ENCODE data around the gene NOSTRIN. TPM values are rescaled to one million over a fixed set of nuclear protein-coding genes. Genes with fewer than 3 reads are reported as not detected.

NOSTRIN gene
- total and polyA plus RNA-seq, 2 donors (not counting 3 experiments of a cell fraction or from before 2014, with no cell fraction given): 0.03 to 0.75 TPM

- no TSS peak for BruUV-seq (replicated peaks)
- CTCF ChIA-PET: interaction anchor here (1.3 kb wide), 1 partner anchor 8 kb away, joined by 3 read pairs; no protein-coding TSS in a partner anchor
- Histone ChIP-seq H3K27ac (ENCODE audit: insufficient read depth, low read depth, low read length) (no peak overlapping the region), H3K9me1 (replicated peaks; ENCODE audit: control insufficient read depth, extremely low read depth, insufficient read depth, low read length) (no peaks in the 10 kb centered on the region), H3K27me3 (ENCODE audit: control insufficient read depth in 2 of 2, insufficient read depth in 2 of 2, low read length in 2 of 2) (no peaks in the 10 kb centered on the region), H2AFZ (ENCODE audit: low read depth, low read length) (no peak overlapping the region), H4K20me1 (replicated peaks; ENCODE audit: control insufficient read depth, extremely low read depth, insufficient read depth, low read length) (no peaks in the 10 kb centered on the region), H3K36me3 (ENCODE audit: control insufficient read depth in 2 of 2, extremely low read depth in 1 of 2, insufficient read depth in 2 of 2, low read length in 2 of 2) (no peaks in the 10 kb centered on the region), H3K9me3 (replicated peaks; ENCODE audit: control insufficient read depth, insufficient read depth, low read length) (no peaks in the 10 kb centered on the region), H3K4me2 (ENCODE audit: insufficient read depth, low read length) (no peak overlapping the region), H3K4me3 (replicated peaks in 1 of 3; ENCODE audit: insufficient read depth in 1 of 3, low read depth in 1 of 3, low read length in 3 of 3) (no peak overlapping the region), H3K4me1 (ENCODE audit: control insufficient read depth, extremely low read depth, insufficient read depth, low read length) (no peaks in the 10 kb centered on the region), H3K9ac (replicated peaks; ENCODE audit: extremely low read depth, insufficient read depth, low read length) (no peak overlapping the region), H3K79me2 (ENCODE audit: control insufficient read depth, insufficient read depth, low read length) (no peaks in the 10 kb centered on the region)
- dilution Hi-C loops (cut with MboI; ENCODE audit: extremely low pct_ligation_motif_present, low sequenced_read_pairs): no loop called here
- POLR2A ChIA-PET: interaction anchor here (0.6 kb wide), 1 partner anchor 61 kb away, joined by 3 read pairs; no protein-coding TSS in a partner anchor
- FAIRE-seq (no peak), DNase-seq (ENCODE audit: low read depth, low spot score) (no peak)
- TF ChIP-seq CTCF (IDR thresholded peaks at IDR 0.05; ENCODE audit: extremely low read depth in 1 of 2, insufficient read depth in 1 of 2, low read depth in 1 of 2, low read length in 2 of 2) (no peak), MYC (IDR thresholded peaks at IDR 0.05; ENCODE audit: low read depth, low read length) (no peak), POLR2AphosphoS5 (IDR thresholded peaks at IDR 0.05; ENCODE audit: insufficient read depth, low read depth, low read length) (no peak), MAX (IDR thresholded peaks at IDR 0.05; ENCODE audit: insufficient read depth, insufficient read length) (no peak), FOS (IDR thresholded peaks at IDR 0.05; ENCODE audit: borderline replicate concordance, insufficient read depth, low read length) (no peak), POLR2A (IDR thresholded peaks at IDR 0.05; ENCODE audit: low read depth, low read length) (no peak), EZH2 (IDR thresholded peaks at IDR 0.05; ENCODE audit: borderline replicate concordance, low read depth, low read length, severe bottlenecking) (no peak), GATA2 (IDR thresholded peaks at IDR 0.05; ENCODE audit: insufficient read depth, insufficient read length, low read depth, low read length) (no peak), JUN (IDR thresholded peaks at IDR 0.05; ENCODE audit: borderline replicate concordance, insufficient read depth, insufficient read length, low read depth) (no peak)
- intact Hi-C loops (cut with micrococcal nuclease): no loop called here
Measured at GRCh38 chr2:168825126-168825525, 22.7 kb downstream of the NOSTRIN start.
